ENCODE measurements around the gene CREB1. TPM values are rescaled to one million over a fixed set of nuclear protein-coding genes. Genes with fewer than 3 reads are reported as not detected.

CREB1 gene
- total and polyA plus RNA-seq, 10 of the 15 experiments (the other 5 are each of a cell fraction or from before 2014, with no cell fraction given) = 13.4 to 76.9 (median 39.5) TPM

DNA sequence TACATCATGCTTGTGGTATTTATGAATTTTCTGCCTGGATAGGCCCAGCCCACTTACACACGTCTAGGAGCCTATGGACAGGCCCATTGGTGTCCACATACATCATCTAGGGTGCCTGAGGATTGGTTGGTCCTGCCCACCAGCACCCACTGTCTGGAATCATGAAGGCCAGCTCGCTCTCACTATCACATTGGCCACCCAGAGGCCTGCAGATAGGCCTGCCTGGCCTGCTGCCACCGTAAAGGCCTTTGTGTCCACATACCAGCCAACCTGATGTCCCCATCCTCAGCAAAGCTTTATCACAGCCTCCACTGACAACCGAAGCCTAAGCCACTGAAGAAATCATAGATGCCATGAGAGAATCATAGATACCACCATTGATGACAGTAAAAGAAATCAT lies 55.2 kb downstream of the CREB1 start:
- no peaks in the 10 kb centered on the region for H3K27me3 ChIP-seq (replicated peaks in 1 of 2; ENCODE audit: control insufficient read depth in 2 of 2, insufficient read depth in 2 of 2, low read length in 1 of 2)
- RAD21 ChIA-PET (ENCODE audit: unreplicated experiment) = no interaction called here
- no peaks in the 10 kb centered on the region for H3K79me2 ChIP-seq (ENCODE audit: control insufficient read depth, insufficient read depth, low read length)
- no peak for DNase-seq (ENCODE audit: low read depth, low spot score)
- FAIRE-seq = no peak
- TF ChIP-seq BMI1 (IDR thresholded peaks at IDR 0.05; ENCODE audit: borderline replicate concordance) (no peak), MYC (IDR thresholded peaks at IDR 0.05; ENCODE audit: insufficient read depth, insufficient read length, insufficient replicate concordance, low read length, severe bottlenecking) (no peak), STAT1 (conservative IDR thresholded peaks at IDR 0.05) (no peak)
- H3K4me2 ChIP-seq (ENCODE audit: control insufficient read depth, insufficient read depth) = no peak overlapping the region
- no peak for ATAC-seq
- intact Hi-C loops (cut with micrococcal nuclease; ENCODE audit: unreplicated experiment) (no loop called here), in situ Hi-C loops (cut with MboI) (no loop called here)
- H4K20me1 ChIP-seq (ENCODE audit: control insufficient read depth, insufficient read depth) = no peaks in the 10 kb centered on the region
- no TSS peak for BruUV-seq (replicated peaks)
- H3K4me1 ChIP-seq (ENCODE audit: control insufficient read depth, insufficient read depth, low read length) = no peaks in the 10 kb centered on the region
- H3K9ac ChIP-seq (ENCODE audit: control insufficient read depth, insufficient read depth, low read length) = no peak overlapping the region
- no peak overlapping the region for H3K4me3 ChIP-seq
- CTCF ChIA-PET = no interaction called here
- SMC1A ChIA-PET (ENCODE audit: uncharacterized antibody, unreplicated experiment) = interaction anchor here (1.2 kb wide), 1 partner anchor 30 kb away, joined by 3 read pairs; no protein-coding TSS in a partner anchor
- peaks cover 6 to 43% of the 10 kb centered on the region in 2 experiments for H3K36me3 ChIP-seq (ENCODE audit: control insufficient read depth in 2 of 2, insufficient read depth in 2 of 2, low read length in 1 of 2)
- no peak overlapping the region for H3K27ac ChIP-seq (ENCODE audit: control insufficient read depth, insufficient read depth)
- no peaks in the 10 kb centered on the region; the same call in 1 of the 3 replicates for H3K9me3 ChIP-seq (replicated peaks; ENCODE audit: control insufficient read depth, insufficient read depth, low read length)
- POLR2A ChIA-PET = no interaction called here
- no peak overlapping the region for H2AFZ ChIP-seq (ENCODE audit: control insufficient read depth, low read depth, low read length)
- 100% methylated on average over 4 of the region's 4 CpGs for WGBS (ENCODE audit: insufficient coverage, insufficient replicate concordance, low lambda C conversion rate, missing lambda C conversion rate)

DNA sequence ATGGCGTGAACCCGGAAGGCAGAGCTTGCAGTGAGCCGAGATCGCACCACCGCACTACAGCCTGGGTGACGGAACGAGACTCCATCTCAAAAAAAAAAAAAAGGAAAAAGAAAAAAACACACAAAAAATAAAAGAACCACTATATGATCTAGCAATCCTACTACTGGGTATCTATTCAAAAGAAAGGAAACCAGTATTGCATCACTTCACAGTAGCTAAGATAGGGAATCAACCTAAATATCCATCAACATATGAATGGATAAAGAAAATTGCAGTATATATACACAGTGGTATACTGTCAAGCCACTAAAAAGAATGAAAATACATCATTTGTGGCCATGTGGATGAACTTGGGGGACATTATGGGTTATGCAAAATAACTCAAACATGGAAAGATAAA lies 57.5 kb downstream of the CREB1 start:
- H3K4me2 ChIP-seq (ENCODE audit: control insufficient read depth, insufficient read depth) = no peak overlapping the region
- DNase-seq (ENCODE audit: low read depth, low spot score) (no peak), FAIRE-seq (no peak), ATAC-seq (no peak)
- SMC1A ChIA-PET (ENCODE audit: uncharacterized antibody, unreplicated experiment) = interaction anchor here (2.1 kb wide), 1 partner anchor 9 kb away, joined by 7 read pairs; no protein-coding TSS in a partner anchor
- H3K79me2 ChIP-seq (ENCODE audit: control insufficient read depth, insufficient read depth, low read length) = no peaks in the 10 kb centered on the region
- no peak overlapping the region for H3K27ac ChIP-seq (ENCODE audit: control insufficient read depth, insufficient read depth)
- WGBS (ENCODE audit: insufficient coverage, insufficient replicate concordance, low lambda C conversion rate, missing lambda C conversion rate) = no CpG with 5 or more reads among the region's 7 CpGs
- peaks cover 7% of the 10 kb centered on the region; the same call in 2 of the 3 replicates for H3K9me3 ChIP-seq (replicated peaks; ENCODE audit: control insufficient read depth, insufficient read depth, low read length)
- H3K4me1 ChIP-seq (ENCODE audit: control insufficient read depth, insufficient read depth, low read length) = no peaks in the 10 kb centered on the region
- H3K4me3 ChIP-seq = no peak overlapping the region
- H4K20me1 ChIP-seq (ENCODE audit: control insufficient read depth, insufficient read depth) = no peaks in the 10 kb centered on the region
- no TSS peak for BruUV-seq (replicated peaks)
- H2AFZ ChIP-seq (ENCODE audit: control insufficient read depth, low read depth, low read length) = no peak overlapping the region
- CTCF ChIA-PET = no interaction called here
- peaks cover 4 to 35% of the 10 kb centered on the region in 2 experiments for H3K36me3 ChIP-seq (ENCODE audit: control insufficient read depth in 2 of 2, insufficient read depth in 2 of 2, low read length in 1 of 2)
- POLR2A ChIA-PET = no interaction called here
- H3K27me3 ChIP-seq (replicated peaks in 1 of 2; ENCODE audit: control insufficient read depth in 2 of 2, insufficient read depth in 2 of 2, low read length in 1 of 2) = no peaks in the 10 kb centered on the region
- intact Hi-C loops (cut with micrococcal nuclease; ENCODE audit: unreplicated experiment) (no loop called here), in situ Hi-C loops (cut with MboI) (no loop called here)
- RAD21 ChIA-PET (ENCODE audit: unreplicated experiment) = no interaction called here
- H3K9ac ChIP-seq (ENCODE audit: control insufficient read depth, insufficient read depth, low read length) = no peak overlapping the region
- TF ChIP-seq CEBPB (IDR thresholded peaks at IDR 0.05; ENCODE audit: borderline replicate concordance in 1 of 2, low read depth in 2 of 2, low read length in 2 of 2) (no peak), NRF1 (conservative IDR thresholded peaks at IDR 0.05; ENCODE audit: low read depth, low read length) (no peak), ZZZ3 (IDR thresholded peaks at IDR 0.05; ENCODE audit: control insufficient read depth, insufficient read length, low read depth) (no peak), MTA2 (IDR thresholded peaks at IDR 0.05; ENCODE audit: low read depth) (no peak), SREBF1 (IDR thresholded peaks at IDR 0.05; ENCODE audit: low read length) (no peak), CREB1 (IDR thresholded peaks at IDR 0.05; ENCODE audit: low read depth) (no peak), CBFB (IDR thresholded peaks at IDR 0.05; ENCODE audit: low read depth) (no peak), SRF (IDR thresholded peaks at IDR 0.05; ENCODE audit: low read depth in 2 of 2, low read length in 2 of 2) (no peak), MYB (IDR thresholded peaks at IDR 0.05; ENCODE audit: borderline replicate concordance, low read depth, low read length) (no peak), CBX3 (IDR thresholded peaks at IDR 0.05; ENCODE audit: borderline replicate concordance, low read depth) (no peak)
- TF ChIP-seq, protein P1, sequence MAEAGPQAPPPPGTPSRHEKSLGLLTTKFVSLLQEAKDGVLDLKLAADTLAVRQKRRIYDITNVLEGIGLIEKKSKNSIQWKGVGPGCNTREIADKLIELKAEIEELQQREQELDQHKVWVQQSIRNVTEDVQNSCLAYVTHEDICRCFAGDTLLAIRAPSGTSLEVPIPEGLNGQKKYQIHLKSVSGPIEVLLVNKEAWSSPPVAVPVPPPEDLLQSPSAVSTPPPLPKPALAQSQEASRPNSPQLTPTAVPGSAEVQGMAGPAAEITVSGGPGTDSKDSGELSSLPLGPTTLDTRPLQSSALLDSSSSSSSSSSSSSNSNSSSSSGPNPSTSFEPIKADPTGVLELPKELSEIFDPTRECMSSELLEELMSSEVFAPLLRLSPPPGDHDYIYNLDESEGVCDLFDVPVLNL (IDR thresholded peaks at IDR 0.05; ENCODE audit: low read depth, low read length) = no peak
- TF ChIP-seq, protein P2, sequence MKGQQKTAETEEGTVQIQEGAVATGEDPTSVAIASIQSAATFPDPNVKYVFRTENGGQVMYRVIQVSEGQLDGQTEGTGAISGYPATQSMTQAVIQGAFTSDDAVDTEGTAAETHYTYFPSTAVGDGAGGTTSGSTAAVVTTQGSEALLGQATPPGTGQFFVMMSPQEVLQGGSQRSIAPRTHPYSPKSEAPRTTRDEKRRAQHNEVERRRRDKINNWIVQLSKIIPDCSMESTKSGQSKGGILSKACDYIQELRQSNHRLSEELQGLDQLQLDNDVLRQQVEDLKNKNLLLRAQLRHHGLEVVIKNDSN (IDR thresholded peaks at IDR 0.05; ENCODE audit: borderline replicate concordance, extremely low read length, insufficient read depth, low read depth, low read length) = no peak
- TF ChIP-seq, protein P3, sequence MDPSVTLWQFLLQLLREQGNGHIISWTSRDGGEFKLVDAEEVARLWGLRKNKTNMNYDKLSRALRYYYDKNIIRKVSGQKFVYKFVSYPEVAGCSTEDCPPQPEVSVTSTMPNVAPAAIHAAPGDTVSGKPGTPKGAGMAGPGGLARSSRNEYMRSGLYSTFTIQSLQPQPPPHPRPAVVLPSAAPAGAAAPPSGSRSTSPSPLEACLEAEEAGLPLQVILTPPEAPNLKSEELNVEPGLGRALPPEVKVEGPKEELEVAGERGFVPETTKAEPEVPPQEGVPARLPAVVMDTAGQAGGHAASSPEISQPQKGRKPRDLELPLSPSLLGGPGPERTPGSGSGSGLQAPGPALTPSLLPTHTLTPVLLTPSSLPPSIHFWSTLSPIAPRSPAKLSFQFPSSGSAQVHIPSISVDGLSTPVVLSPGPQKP (IDR thresholded peaks at IDR 0.05; ENCODE audit: low read depth, low read length) = no peak
